ENCODE data around the gene MYPN.
A peak's percentile ranks its signal among the peaks of the same experiment; 100 is the strongest.

The MYPN gene

DNA sequence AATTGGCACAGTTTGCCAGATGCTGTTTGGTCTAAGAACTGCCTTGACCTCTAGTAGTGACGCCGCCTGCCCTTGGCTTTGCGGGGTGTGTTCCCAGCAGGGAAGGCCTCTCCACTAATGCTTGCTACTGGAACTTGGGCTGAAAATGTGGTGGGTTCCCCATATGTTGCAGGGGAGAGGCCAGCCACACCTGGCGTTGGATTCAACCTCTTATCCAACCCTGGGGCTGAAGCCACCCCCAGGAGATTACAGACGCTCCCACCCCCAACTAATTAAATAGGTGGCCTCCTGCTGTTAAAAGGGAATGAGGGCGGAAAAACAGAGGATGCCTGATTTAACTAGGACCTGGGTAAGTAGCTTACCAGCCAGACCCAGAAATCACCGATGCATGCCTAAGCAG, 141.9 kb downstream of the MYPN start:
- H3K4me3 ChIP-seq (ENCODE audit: low read depth, low read length): no peak overlapping the region
- no peak for DNase-seq (ENCODE audit: low read depth)
- TF ChIP-seq, protein P1, sequence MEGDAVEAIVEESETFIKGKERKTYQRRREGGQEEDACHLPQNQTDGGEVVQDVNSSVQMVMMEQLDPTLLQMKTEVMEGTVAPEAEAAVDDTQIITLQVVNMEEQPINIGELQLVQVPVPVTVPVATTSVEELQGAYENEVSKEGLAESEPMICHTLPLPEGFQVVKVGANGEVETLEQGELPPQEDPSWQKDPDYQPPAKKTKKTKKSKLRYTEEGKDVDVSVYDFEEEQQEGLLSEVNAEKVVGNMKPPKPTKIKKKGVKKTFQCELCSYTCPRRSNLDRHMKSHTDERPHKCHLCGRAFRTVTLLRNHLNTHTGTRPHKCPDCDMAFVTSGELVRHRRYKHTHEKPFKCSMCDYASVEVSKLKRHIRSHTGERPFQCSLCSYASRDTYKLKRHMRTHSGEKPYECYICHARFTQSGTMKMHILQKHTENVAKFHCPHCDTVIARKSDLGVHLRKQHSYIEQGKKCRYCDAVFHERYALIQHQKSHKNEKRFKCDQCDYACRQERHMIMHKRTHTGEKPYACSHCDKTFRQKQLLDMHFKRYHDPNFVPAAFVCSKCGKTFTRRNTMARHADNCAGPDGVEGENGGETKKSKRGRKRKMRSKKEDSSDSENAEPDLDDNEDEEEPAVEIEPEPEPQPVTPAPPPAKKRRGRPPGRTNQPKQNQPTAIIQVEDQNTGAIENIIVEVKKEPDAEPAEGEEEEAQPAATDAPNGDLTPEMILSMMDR (conservative IDR thresholded peaks at IDR 0.05; ENCODE audit: low read depth, low read length): no peak

DNA sequence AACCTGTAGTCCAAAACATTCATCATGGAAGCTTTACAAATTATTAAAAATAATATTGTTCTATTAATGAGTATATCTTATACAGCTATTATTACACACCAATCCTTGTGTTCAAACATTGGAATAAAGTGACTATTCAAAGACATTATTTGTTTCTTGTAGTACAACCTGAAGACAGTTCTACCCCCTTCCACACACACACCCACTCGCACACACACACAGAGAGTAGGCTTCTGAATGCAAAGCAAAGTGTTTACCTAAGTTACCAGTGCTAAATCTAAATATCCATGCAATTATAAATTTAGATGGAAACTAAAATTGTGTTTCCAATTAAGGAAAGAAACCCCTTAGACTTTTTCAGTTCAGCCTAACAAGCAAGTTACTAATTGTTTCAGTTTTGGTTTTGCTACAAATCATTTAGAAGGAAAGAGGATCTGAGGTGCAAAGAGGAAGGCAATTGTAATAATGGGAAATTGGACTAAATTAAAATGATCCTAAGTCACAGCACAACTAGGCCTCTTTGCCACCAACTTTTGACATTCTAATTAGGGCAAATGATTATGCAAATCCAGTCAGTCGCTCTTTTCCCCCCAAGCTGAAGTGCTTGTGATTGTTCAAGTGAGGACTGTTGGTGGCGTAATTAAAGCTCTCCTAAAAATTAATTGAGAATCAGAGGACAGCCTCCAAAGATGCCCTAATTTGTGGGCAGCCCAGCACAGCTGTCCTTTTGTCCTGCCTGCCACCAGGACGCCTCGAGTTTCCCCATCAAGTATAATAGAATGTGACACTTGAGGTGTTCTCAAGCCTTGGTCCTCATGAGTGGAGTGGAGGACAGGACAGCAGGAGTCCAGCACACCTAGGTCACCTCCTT, 142.6 kb downstream of the MYPN start:
- TF ChIP-seq, protein P1 (conservative IDR thresholded peaks at IDR 0.05; ENCODE audit: low read depth, low read length): no peak
- H3K4me3 ChIP-seq (ENCODE audit: low read depth, low read length): no peak overlapping the region
- DNase-seq (ENCODE audit: low read depth): no peak

DNA sequence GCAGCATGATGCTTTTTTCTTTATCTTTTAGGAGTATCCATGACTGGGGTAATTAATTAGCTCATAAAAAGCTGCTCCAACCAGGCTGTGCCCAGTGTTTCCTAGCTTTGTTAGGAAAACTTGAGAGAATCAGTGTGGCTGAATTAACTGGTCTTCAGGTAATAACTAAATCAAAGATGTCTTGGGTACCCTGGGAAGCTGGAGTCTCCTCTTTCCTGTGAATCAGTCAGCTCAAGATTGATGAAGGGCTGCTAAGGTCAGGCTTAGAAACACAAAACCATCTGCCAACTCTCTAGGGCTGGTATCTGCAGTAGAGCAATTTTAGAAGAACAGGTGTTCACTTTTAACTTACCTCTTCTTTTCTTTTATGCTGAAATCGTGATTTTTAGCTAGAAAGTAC, 144.1 kb downstream of the MYPN start:
- DNase-seq (ENCODE audit: low read depth): no peak
- TF ChIP-seq, protein P1 (conservative IDR thresholded peaks at IDR 0.05; ENCODE audit: low read depth, low read length): no peak
- no peak overlapping the region for H3K4me3 ChIP-seq (ENCODE audit: low read depth, low read length)

DNA sequence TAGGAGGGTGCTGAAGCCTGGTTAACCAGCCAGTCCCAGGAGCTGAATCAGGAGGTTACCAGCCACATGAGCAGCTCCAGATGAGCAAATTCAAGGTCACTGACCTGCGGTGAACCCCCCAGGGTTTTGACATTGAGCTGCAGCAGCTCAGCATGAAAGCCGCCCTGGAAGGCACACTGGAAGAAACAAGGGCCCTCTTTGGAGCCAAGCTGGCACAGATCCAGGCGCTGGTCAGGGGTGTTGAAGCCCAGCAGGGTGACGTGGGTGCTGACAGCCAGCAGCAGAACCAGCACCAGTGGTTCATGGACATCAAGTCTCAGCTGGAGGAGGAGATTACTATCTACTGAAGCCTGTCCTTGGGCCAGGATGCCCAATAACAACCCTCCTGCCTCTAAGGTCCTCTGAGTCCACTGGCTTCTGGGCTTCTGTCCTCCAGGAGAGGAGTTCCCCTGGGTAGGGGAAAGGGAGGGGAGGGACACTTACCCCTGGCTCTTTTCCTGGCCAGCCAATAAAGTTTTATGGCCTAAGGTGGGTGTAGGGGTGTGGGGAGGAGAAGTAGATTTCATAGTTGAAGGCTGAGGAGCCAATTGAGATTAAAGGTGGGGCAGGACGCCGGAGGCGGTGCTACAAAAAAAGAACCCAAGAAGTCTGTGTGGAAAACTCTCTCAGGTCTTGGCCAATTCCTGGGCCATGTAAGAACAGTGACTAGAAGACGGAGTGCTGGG, 152.0 kb downstream of the MYPN start:
- peak; percentile 77 for DNase-seq (ENCODE audit: low read depth)
- TF ChIP-seq, protein P1 (conservative IDR thresholded peaks at IDR 0.05; ENCODE audit: low read depth, low read length): no peak
- no peak overlapping the region for H3K4me3 ChIP-seq (ENCODE audit: low read depth, low read length)
